H1 (cell line): ENCODE results near the gene PELI2. TPM values are rescaled to one million over a fixed set of nuclear protein-coding genes. Genes with fewer than 3 reads are reported as not detected.

ENCODE experiments used
- CTCF ChIA-PET: fragments of 300-600 bp; sonication (Branson Sonifier 250); formaldehyde crosslinking; loops from one replicate; lab custom pipeline; 2021; ENCODE audit not compliant: partially characterized antibody; lab: Charles Lee
- POLR2A ChIA-PET: fragments of 300-600 bp; sonication (Branson Sonifier 250); formaldehyde crosslinking; loops from one replicate; lab custom pipeline; 2021; ENCODE audit warnings: inconsistent platforms; ENCODE audit not compliant: partially characterized antibody; lab: Charles Lee
- DNase-seq, 2 experiments: peaks; one replicate each; pipeline versions ENCODE4 v3.0.0 to v3.0.0-alpha.2; 2010 to 2022; ENCODE audit warnings: low spot score in 2 of 2, low read depth in 1 of 2, mixed read lengths in 1 of 2
- FAIRE-seq: peaks from 2 replicates; lab custom pipeline; 2011; peaks lifted over from hg19 to GRCh38; lab: Jason Lieb, UNC
- H2AFZ ChIP-seq: 2 replicates; pipeline ENCODE4 v1.8.1; 2012; ENCODE audit warnings: low read length, inconsistent platforms
- H2AK5ac ChIP-seq: 2 replicates; pipeline ENCODE4 v1.6.1; 2013; ENCODE audit warnings: low read depth, low read length
- H2BK120ac ChIP-seq: replicated peaks from 2 replicates; pipeline ENCODE3; 2013; ENCODE audit warnings: low read depth, low read length, inconsistent platforms
- H2BK12ac ChIP-seq: 2 replicates; pipeline ENCODE4 v1.6.1; 2013; ENCODE audit warnings: low read depth, low read length
- H2BK15ac ChIP-seq: 2 replicates; pipeline ENCODE4 v1.6.1; 2013; ENCODE audit warnings: low read length
- H2BK20ac ChIP-seq: 2 replicates; pipeline ENCODE4 v1.6.1; 2013; ENCODE audit warnings: low read length
- H2BK5ac ChIP-seq: 2 replicates; pipeline ENCODE4 v1.6.1; 2013; ENCODE audit warnings: low read depth, low read length
- H3K14ac ChIP-seq: 2 replicates; pipeline ENCODE4 v1.6.1; 2013; ENCODE audit warnings: inconsistent platforms; ENCODE audit not compliant: insufficient read length
- H3K18ac ChIP-seq: 2 replicates; pipeline ENCODE4 v1.6.1; 2013; ENCODE audit warnings: low read length; ENCODE audit errors: extremely low read depth
- H3K23ac ChIP-seq: 2 replicates; pipeline ENCODE4 v1.6.1; 2013; ENCODE audit warnings: inconsistent platforms; ENCODE audit not compliant: insufficient read length
- H3K23me2 ChIP-seq: 2 replicates; pipeline ENCODE4 v1.6.1; 2013; ENCODE audit warnings: low read depth, low read length
- H3K27ac ChIP-seq: 2 replicates; pipeline ENCODE4 v1.6.1; 2011; ENCODE audit warnings: low read depth, low read length, inconsistent platforms
- H3K27me3 ChIP-seq, 4 experiments: replicated peaks in 1 of 4; 1 replicate in 1 of 4; 2 replicates in 3 of 4; pipeline versions ENCODE4 v1.6.1 to v1.8.1; 2011 to 2013; ENCODE audit warnings: low read length in 3 of 4, mild to moderate bottlenecking in 3 of 4, inconsistent platforms in 2 of 4, mixed read lengths in 2 of 4, moderate library complexity in 1 of 4; ENCODE audit not compliant: control insufficient read depth in 3 of 4, insufficient read depth in 3 of 4; ENCODE audit errors: extremely low read depth in 1 of 4
- H3K36me3 ChIP-seq, 4 experiments: 2 replicates each; pipeline versions ENCODE4 v1.6.1 to v1.8.1; 2011 to 2013; ENCODE audit warnings: mild to moderate bottlenecking in 4 of 4, low read length in 3 of 4, moderate library complexity in 2 of 4, control low read depth in 1 of 4, inconsistent platforms in 1 of 4; ENCODE audit not compliant: insufficient read depth in 4 of 4, control insufficient read depth in 2 of 4
- H3K4ac ChIP-seq: replicated peaks from 2 replicates; pipeline ENCODE3; 2013; ENCODE audit warnings: low read length, low read depth, mixed read lengths, inconsistent platforms; ENCODE audit not compliant: insufficient read length
- H3K4me1 ChIP-seq, 4 experiments: replicated peaks in 1 of 4; 1 replicate in 1 of 4; 2 replicates in 3 of 4; pipeline versions ENCODE4 v1.6.1 to v1.8.1; 2011 to 2013; ENCODE audit warnings: low read length in 3 of 4, inconsistent platforms in 2 of 4, mixed read lengths in 1 of 4; ENCODE audit not compliant: insufficient read depth in 4 of 4, control insufficient read depth in 3 of 4
- H3K4me2 ChIP-seq, 2 experiments: 2 replicates each; pipeline versions ENCODE4 v1.6.1 to v1.8.1; 2011 to 2013; ENCODE audit warnings: low read depth in 2 of 2, low read length in 2 of 2, control low read depth in 1 of 2, inconsistent platforms in 1 of 2, mild to moderate bottlenecking in 1 of 2; ENCODE audit not compliant: insufficient read depth in 1 of 2
- H3K4me3 ChIP-seq, 4 experiments: fragments of 200-600, 300-600 bp in 1 of 4; sonication (generic), shearing (Covaris generic), sonication (Bioruptor Twin) in 1 of 4; 2 replicates each; pipeline versions ENCODE4 v1.5.1 to v1.8.1; 2011 to 2016; ENCODE audit warnings: low read length in 4 of 4, low read depth in 3 of 4, control low read depth in 2 of 4, inconsistent platforms in 2 of 4, mild to moderate bottlenecking in 2 of 4, mixed read lengths in 1 of 4, moderate library complexity in 1 of 4; ENCODE audit not compliant: insufficient read depth in 2 of 4; ENCODE audit errors: extremely low read depth in 1 of 4
- H3K56ac ChIP-seq: replicated peaks from 2 replicates; pipeline ENCODE3; 2013; ENCODE audit warnings: low read depth, mild to moderate bottlenecking, mixed read lengths, low read length, inconsistent platforms; ENCODE audit not compliant: insufficient read length
- H3K79me1 ChIP-seq: 2 replicates; pipeline ENCODE4 v1.6.1; 2013; ENCODE audit warnings: low read depth, low read length, control low read depth
- H3K79me2 ChIP-seq, 2 experiments: 2 replicates each; pipeline versions ENCODE4 v1.6.1 to v1.8.1; 2012 to 2013; ENCODE audit warnings: low read length in 2 of 2, mild to moderate bottlenecking in 2 of 2, inconsistent platforms in 1 of 2; ENCODE audit not compliant: insufficient read depth in 2 of 2, control insufficient read depth in 1 of 2
- H3K9ac ChIP-seq, 4 experiments: replicated peaks in 1 of 4; 1 replicate in 1 of 4; 2 replicates in 3 of 4; pipeline versions ENCODE4 v1.6.1 to v1.8.1; 2011 to 2013; ENCODE audit warnings: low read depth in 3 of 4, low read length in 3 of 4, control low read depth in 2 of 4, mild to moderate bottlenecking in 2 of 4, moderate library complexity in 2 of 4, inconsistent platforms in 1 of 4; ENCODE audit errors: extremely low read depth in 1 of 4
- H3K9me3 ChIP-seq, 2 experiments: 2 replicates each; pipeline versions ENCODE4 v1.6.1 to v1.8.1; 2012 to 2013; ENCODE audit warnings: mild to moderate bottlenecking in 2 of 2, moderate library complexity in 2 of 2, control low read depth in 1 of 2, inconsistent platforms in 1 of 2, low read depth in 1 of 2, low read length in 1 of 2, mixed read lengths in 1 of 2; ENCODE audit not compliant: insufficient read depth in 2 of 2
- H4K20me1 ChIP-seq, 2 experiments: replicated peaks in 1 of 2; 2 replicates each; pipeline versions ENCODE3 to v1.8.1; 2011 to 2013; ENCODE audit warnings: inconsistent platforms in 2 of 2, low read length in 2 of 2, mild to moderate bottlenecking in 1 of 2; ENCODE audit not compliant: insufficient read depth in 2 of 2, control insufficient read depth in 1 of 2
- H4K5ac ChIP-seq: 2 replicates; pipeline ENCODE4 v1.6.1; 2013; ENCODE audit warnings: low read length, low read depth, mixed read lengths, inconsistent platforms; ENCODE audit not compliant: insufficient read length
- H4K8ac ChIP-seq: 2 replicates; pipeline ENCODE4 v1.8.0; 2013; ENCODE audit warnings: mild to moderate bottlenecking, moderate library complexity, low read length, inconsistent platforms; ENCODE audit not compliant: insufficient read depth; ENCODE audit errors: extremely low read depth
- H4K91ac ChIP-seq: replicated peaks from 2 replicates; pipeline ENCODE3; 2013; ENCODE audit warnings: low read length, mixed read lengths, inconsistent platforms; ENCODE audit not compliant: insufficient read length
- CBX5 ChIP-seq: fragments of 300-800, 300-1000 bp; sonication (generic); IDR thresholded peaks from 2 replicates; pipeline ENCODE4 v1.7.1; 2016; ENCODE audit warnings: antibody characterized with exemption, low read length, low read depth
- FOSL1 ChIP-seq: IDR thresholded peaks from 2 replicates; pipeline ENCODE4 v1.6.1; 2011; ENCODE audit warnings: mild to moderate bottlenecking, low read depth, low read length, moderate library complexity; ENCODE audit not compliant: insufficient read depth
- GABPA ChIP-seq: IDR thresholded peaks from 2 replicates; pipeline ENCODE4 v1.6.1; 2011; ENCODE audit warnings: mild to moderate bottlenecking, low read length, moderate library complexity, borderline replicate concordance; ENCODE audit not compliant: insufficient read depth
- HDAC2 ChIP-seq, 2 experiments: fragments of 300-600 bp in 1 of 2; sonication (generic) in 1 of 2; IDR thresholded peaks; 2 replicates each; pipeline ENCODE4 v1.6.1; 2011 to 2012; ENCODE audit warnings: low read depth in 2 of 2, low read length in 2 of 2, mild to moderate bottlenecking in 2 of 2, moderate library complexity in 2 of 2, borderline replicate concordance in 1 of 2, inconsistent platforms in 1 of 2
- JUND ChIP-seq: IDR thresholded peaks from 2 replicates; pipeline ENCODE4 v1.6.1; 2011; ENCODE audit warnings: mild to moderate bottlenecking, improper control_type of control experiment, low read length
- MAFK ChIP-seq: IDR thresholded peaks from 2 replicates; pipeline ENCODE4 v1.6.1; 2012; ENCODE audit warnings: low read depth, mild to moderate bottlenecking, improper control_type of control experiment, low read length
- POLR2A ChIP-seq, 2 experiments: IDR thresholded peaks; 1 replicate in 1 of 2; 2 replicates in 1 of 2; pipeline ENCODE4 v1.6.1; 2011; ENCODE audit warnings: low read depth in 2 of 2, low read length in 2 of 2, mild to moderate bottlenecking in 2 of 2; ENCODE audit errors: control extremely low read depth in 1 of 2
- RNF2 ChIP-seq: fragments of 200-900, 300-1000 bp; sonication (generic); IDR thresholded peaks from 2 replicates; pipeline ENCODE4 v1.7.1; 2016; ENCODE audit warnings: borderline replicate concordance, low read depth, mild to moderate bottlenecking, antibody characterized with exemption, low read length; ENCODE audit not compliant: poor library complexity, severe bottlenecking; ENCODE audit errors: missing control alignments
- RXRA ChIP-seq: IDR thresholded peaks from 2 replicates; pipeline ENCODE4 v1.6.1; 2011; ENCODE audit warnings: low read depth, mild to moderate bottlenecking, low read length, moderate library complexity; ENCODE audit not compliant: insufficient read depth
- SIN3A ChIP-seq, 2 experiments: IDR thresholded peaks in 1 of 2; conservative IDR thresholded peaks in 1 of 2; 2 replicates each; pipeline ENCODE4 v1.6.1; 2011 to 2012; ENCODE audit warnings: low read length in 2 of 2, improper control_type of control experiment in 1 of 2, low read depth in 1 of 2, mild to moderate bottlenecking in 1 of 2
- USF2 ChIP-seq: IDR thresholded peaks from 2 replicates; pipeline ENCODE4 v1.6.1; 2011; ENCODE audit warnings: low read length, improper control_type of control experiment
- WGBS, 2 experiments: shearing (Covaris generic) in 1 of 2; methylation state at CpG; one replicate each; pipeline versions ENCODE4 v1.1.6 to v1.1.7; 2013 to 2015; ENCODE audit warnings: low lambda C conversion rate in 2 of 2, mixed read lengths in 2 of 2, inconsistent platforms in 1 of 2, low coverage in 1 of 2, missing lambda C conversion rate in 1 of 2; ENCODE audit not compliant: insufficient replicate concordance in 2 of 2, insufficient coverage in 1 of 2, insufficient read length in 1 of 2; ENCODE audit errors: extremely low coverage in 1 of 2, missing lambda C conversion rate in 1 of 2; 5-methylcytosine and 5-hydroxymethylcytosine counted together
- polyA plus RNA-seq, 7 experiments: library from polyadenylated mRNA; depleted of rRNA in 3 of 7; stranded (reverse) in 5 of 7; unstranded in 2 of 7; fragments of >200 nt in 5 of 7; fragments of 200-250 nt in 2 of 7; gene quantifications; 1 replicate in 5 of 7; 2 replicates in 1 of 7; 4 replicates in 1 of 7; pipeline versions ENCODE4 v1.2.1 to v1.2.3, GENCODE V29; 2011 to 2013; ENCODE audit warnings: missing spikeins in 2 of 7, mixed read lengths in 2 of 7
- total RNA-seq: library from RNA; stranded (reverse); fragmentation: NEBNext Ultra II Directional; extraction: Animal tissue kit (Norgen Biotek cat#: 25700); gene quantifications from 2 replicates; pipeline ENCODE4 v1.2.1, GENCODE V29; 2021

The PELI2 gene
- total and polyA plus RNA-seq, 2 of the 8 experiments (the other 6 are each of a cell fraction or from before 2014, with no cell fraction given): 14.6 to 25.7 TPM

- CTCF ChIA-PET: no interaction called here
- H3K9ac ChIP-seq: no peak overlapping the region
- no peak overlapping the region for H2BK5ac ChIP-seq
- no peaks in the 10 kb centered on the region for H3K4me1 ChIP-seq
- no peaks in the 10 kb centered on the region for H3K36me3 ChIP-seq
- no peak overlapping the region for H2BK20ac ChIP-seq
- H4K91ac ChIP-seq: no peak overlapping the region
- H3K4me3 ChIP-seq: no peak overlapping the region
- H3K18ac ChIP-seq: no peak overlapping the region
- no peaks in the 10 kb centered on the region; a peak in 1 of 4 replicates for H3K79me2 ChIP-seq
- H3K23me2 ChIP-seq: no peaks in the 10 kb centered on the region
- H3K56ac ChIP-seq: no peak overlapping the region
- no peak overlapping the region for H2BK15ac ChIP-seq
- no peak overlapping the region for H2BK12ac ChIP-seq
- no peak overlapping the region for H2AK5ac ChIP-seq
- H3K4ac ChIP-seq: no peak overlapping the region
- H2BK120ac ChIP-seq: no peak overlapping the region
- no peak overlapping the region for H3K4me2 ChIP-seq
- H3K9me3 ChIP-seq: 0 out of 4 replicates have a peak, but pooled peaks cover 0 to under 1% of the 10 kb centered on the region in 2 experiments
- H4K20me1 ChIP-seq: peaks cover 0 to 1% of the 10 kb centered on the region in 2 experiments
- no peak overlapping the region for H4K8ac ChIP-seq
- H4K5ac ChIP-seq: no peak overlapping the region
- POLR2A ChIA-PET: no interaction called here
- no peak overlapping the region for H2AFZ ChIP-seq
- WGBS, 2 experiments: 98% methylated on average over 2 of the region's 2 CpGs; no CpG with 5 or more reads in 1 of the 2 experiments
- H3K27me3 ChIP-seq: no peaks in the 10 kb centered on the region
- no peak overlapping the region for H3K23ac ChIP-seq
- no peak overlapping the region for H3K14ac ChIP-seq
- DNase-seq: no peak
- no peaks in the 10 kb centered on the region for H3K79me1 ChIP-seq
- H3K27ac ChIP-seq: no peak overlapping the region
- FAIRE-seq: no peak
- TF ChIP-seq POLR2A (IDR thresholded peaks at IDR 0.05; ENCODE audit: control extremely low read depth in 1 of 2, low read depth in 2 of 2, low read length in 2 of 2) (no peak), FOSL1 (no peak), CBX5 (no peak), HDAC2 (IDR thresholded peaks at IDR 0.05; ENCODE audit: borderline replicate concordance in 1 of 2, low read depth in 2 of 2, low read length in 2 of 2) (no peak), RNF2 (no peak), GABPA (no peak), JUND (no peak), SIN3A (conservative IDR thresholded peaks at IDR 0.05 in 1 of 2, IDR thresholded peaks at IDR 0.05 in 1 of 2; ENCODE audit: low read depth in 1 of 2, low read length in 2 of 2) (no peak), MAFK (no peak), RXRA (no peak), USF2 (no peak)
These were observed 164.0 kb downstream of the PELI2 start for GRCh38 chr14:56282179-56282578.
